GM12878 (cell line): ENCODE measurements around the gene KLK5. TPM values are rescaled to one million over a fixed set of nuclear protein-coding genes. Genes with fewer than 3 reads are reported as not detected.

ENCODE experiments used
- ATAC-seq: fragments of 200-7000 bp; cut with Tn5 transposase; 3 replicates; pipeline ENCODE4 v1.9.1; 2020; ENCODE audit warnings: mild to moderate bottlenecking, moderate library complexity
- BruUV-seq: library from RNA; stranded (reverse); fragments of 400-500 nt; replicated peaks from 2 replicates; lab custom pipeline; 2021; lab: Mats Ljungman, UMichigan
- CTCF ChIA-PET: fragments of 300-600 bp; sonication (Branson Sonifier 250); formaldehyde crosslinking; extraction: SDS; loops from one replicate; lab custom pipeline; 2021; ENCODE audit warnings: inconsistent platforms; lab: Yijun Ruan, JAX
- POLR2A ChIA-PET: fragments of 350-600 bp; formaldehyde crosslinking; extraction: SDS; loops from one replicate; lab custom pipeline; 2021; ENCODE audit warnings: inconsistent platforms; lab: Charles Lee
- RAD21 ChIA-PET: fragments of 300-600 bp; sonication (Branson Sonifier 250); formaldehyde crosslinking; loops from one replicate; lab custom pipeline; 2023; ENCODE audit warnings: antibody characterized with exemption; ENCODE audit not compliant: unreplicated experiment; lab: Charles Lee
- SMC1A ChIA-PET: fragments of 300-600 bp; sonication (Branson Sonifier 250); formaldehyde crosslinking; loops from one replicate; lab custom pipeline; 2023; ENCODE audit not compliant: unreplicated experiment, uncharacterized antibody; lab: Charles Lee
- DNase-seq: peaks from one replicate; pipeline ENCODE4 v3.0.0-alpha.2; 2011; ENCODE audit warnings: low read depth, low spot score
- FAIRE-seq: peaks from 3 replicates; lab custom pipeline; 2011; peaks lifted over from hg19 to GRCh38; lab: Jason Lieb, UNC
- H2AFZ ChIP-seq: 2 replicates; pipeline ENCODE4 v1.6.0; 2011; ENCODE audit warnings: low read depth, low read length, control low read depth; ENCODE audit not compliant: control insufficient read depth
- H3K27ac ChIP-seq: 2 replicates; pipeline ENCODE4 v1.5.1; 2011; ENCODE audit warnings: control low read depth; ENCODE audit not compliant: control insufficient read depth, insufficient read depth
- H3K27me3 ChIP-seq, 2 experiments: replicated peaks in 1 of 2; 2 replicates each; pipeline versions ENCODE4 v1.6.0 to v1.6.1; 2011; ENCODE audit warnings: low read length in 1 of 2; ENCODE audit not compliant: control insufficient read depth in 2 of 2, insufficient read depth in 2 of 2
- H3K36me3 ChIP-seq, 2 experiments: 2 replicates each; pipeline ENCODE4 v1.5.1; 2011; ENCODE audit warnings: low read length in 1 of 2; ENCODE audit not compliant: control insufficient read depth in 2 of 2, insufficient read depth in 2 of 2
- H3K4me1 ChIP-seq: 2 replicates; pipeline ENCODE4 v1.6.1; 2011; ENCODE audit warnings: mild to moderate bottlenecking, low read length, moderate library complexity, mixed read lengths; ENCODE audit not compliant: control insufficient read depth, insufficient read depth
- H3K4me2 ChIP-seq: 2 replicates; pipeline ENCODE4 v1.6.0; 2011; ENCODE audit warnings: control low read depth; ENCODE audit not compliant: control insufficient read depth, insufficient read depth
- H3K4me3 ChIP-seq: fragments of 200-600 bp; sonication (generic); 2 replicates; pipeline ENCODE4 v1.5.1; 2016
- H3K79me2 ChIP-seq: 2 replicates; pipeline ENCODE4 v1.6.0; 2011; ENCODE audit warnings: low read length; ENCODE audit not compliant: control insufficient read depth, insufficient read depth
- H3K9ac ChIP-seq: 2 replicates; pipeline ENCODE4 v1.8.0; 2011; ENCODE audit warnings: low read length, control low read depth, mixed read lengths; ENCODE audit not compliant: control insufficient read depth, insufficient read depth
- H3K9me3 ChIP-seq: replicated peaks from 3 replicates; pipeline ENCODE4 v1.5.1; 2011; ENCODE audit warnings: mild to moderate bottlenecking, low read length; ENCODE audit not compliant: control insufficient read depth, insufficient read depth
- H4K20me1 ChIP-seq: 2 replicates; pipeline ENCODE4 v1.6.0; 2011; ENCODE audit not compliant: control insufficient read depth, insufficient read depth
- CREB1 ChIP-seq: IDR thresholded peaks from 2 replicates; pipeline ENCODE4 v1.6.1; 2012; ENCODE audit warnings: low read depth, mild to moderate bottlenecking, inconsistent platforms
- CREM ChIP-seq: IDR thresholded peaks from 2 replicates; pipeline ENCODE4 v1.6.1; 2014; ENCODE audit warnings: antibody characterized with exemption, low read depth
- IKZF1 ChIP-seq: fragments of 450-650 bp; conservative IDR thresholded peaks from 2 replicates; pipeline ENCODE4 v1.6.1; 2017; ENCODE audit warnings: antibody characterized with exemption, mild to moderate bottlenecking
- KLF5 ChIP-seq: fragments of 450-650 bp; IDR thresholded peaks from 2 replicates; pipeline ENCODE4 v1.6.1; 2014; ENCODE audit warnings: mild to moderate bottlenecking; ENCODE audit not compliant: partially characterized antibody
- PAX8 ChIP-seq: fragments of 450-650 bp; IDR thresholded peaks from 2 replicates; pipeline ENCODE4 v1.6.1; 2017; ENCODE audit warnings: mild to moderate bottlenecking, moderate library complexity
- POLR2A ChIP-seq: IDR thresholded peaks from 2 replicates; pipeline ENCODE4 v1.6.1; 2011; ENCODE audit warnings: low read depth, mild to moderate bottlenecking, low read length
- SMAD1 ChIP-seq: fragments of 450-650 bp; IDR thresholded peaks from 2 replicates; pipeline ENCODE4 v1.6.1; 2018; ENCODE audit warnings: mild to moderate bottlenecking, low read depth; ENCODE audit not compliant: partially characterized antibody
- SMAD5 ChIP-seq: IDR thresholded peaks from 2 replicates; pipeline ENCODE4 v1.6.1; 2016; ENCODE audit warnings: antibody characterized with exemption, low read depth
- SUPT20H ChIP-seq: IDR thresholded peaks from 2 replicates; pipeline ENCODE4 v1.6.1; 2011; ENCODE audit warnings: low read depth, mild to moderate bottlenecking, low read length, moderate library complexity, borderline replicate concordance; ENCODE audit not compliant: control insufficient read depth
- TCF3 ChIP-seq: IDR thresholded peaks from 2 replicates; pipeline ENCODE4 v1.6.1; 2012; ENCODE audit warnings: low read depth, mild to moderate bottlenecking, low read length, borderline replicate concordance; ENCODE audit not compliant: insufficient read depth
- ZNF384 ChIP-seq: IDR thresholded peaks from 2 replicates; pipeline ENCODE4 v1.6.1; 2012; ENCODE audit warnings: low read depth, mild to moderate bottlenecking, low read length, improper control_type of control experiment, borderline replicate concordance
- WGBS: methylation state at CpG from one replicate; pipeline ENCODE4 v1.1.6; 2016; ENCODE audit warnings: low lambda C conversion rate; ENCODE audit not compliant: insufficient replicate concordance, insufficient coverage; ENCODE audit errors: missing lambda C conversion rate; 5-methylcytosine and 5-hydroxymethylcytosine counted together
- in situ Hi-C: fragments of 300-500 bp; cut with MboI; formaldehyde crosslinking; loops from 9 replicates; pipeline ENCODE4 v1.14.3; 2018; ENCODE audit warnings: mixed read lengths
- intact Hi-C: fragments of 100-400 bp; cut with micrococcal nuclease; formaldehyde crosslinking; loops from one replicate; pipeline ENCODE4 v1.14.2; 2022; ENCODE audit not compliant: unreplicated experiment
- polyA plus RNA-seq, 11 experiments: library from polyadenylated mRNA; depleted of rRNA in 4 of 11; unstranded in 6 of 11; stranded (reverse) in 5 of 11; fragments of >200 nt; fragmentation: Nextera tagmentation in 4 of 11; fragmentation: Illumina TruSeq in 1 of 11; extraction: Ambion mirVana in 4 of 11; extraction: Trizol in 1 of 11; gene quantifications; 1 replicate in 1 of 11; 2 replicates in 10 of 11; pipeline versions ENCODE4 v1.2.1 to v1.2.3, GENCODE V29; 2011 to 2016; ENCODE audit warnings: inconsistent platforms in 2 of 11, missing spikeins in 2 of 11, low read depth in 1 of 11
- total RNA-seq, 4 experiments: library from RNA; depleted of rRNA in 3 of 4; stranded (reverse); fragments of >200 nt in 3 of 4; fragmentation: Illumina TruSeq in 1 of 4; extraction: Trizol in 1 of 4; gene quantifications; 2 replicates each; pipeline versions ENCODE4 v1.2.1 to v1.2.3, GENCODE V29; 2013 to 2021

The KLK5 gene
- total and polyA plus RNA-seq, 10 of the 15 experiments (the other 5 are each of a cell fraction or from before 2014, with no cell fraction given), result 0.16 TPM; not detected in 9

GRCh38 chr19:50983625-50984292 lies 30.9 kb upstream of the KLK5 start, which contains the start of gene KLK7 (continued):
- TF ChIP-seq PAX8 (no peak), IKZF1 (no peak)

GRCh38 chr19:50982186-50982585 lies 29.3 kb upstream of the KLK5 start:
- ChIA-PET CTCF (no interaction called here), POLR2A (no interaction called here), RAD21 (no interaction called here), SMC1A (no interaction called here)
- Histone ChIP-seq H3K9me3 (no peaks in the 10 kb centered on the region), H4K20me1 (no peaks in the 10 kb centered on the region; the same call in 1 of the 2 replicates), H3K79me2 (no peaks in the 10 kb centered on the region), H3K4me1 (no peaks in the 10 kb centered on the region), H3K27me3 (no peaks in the 10 kb centered on the region), H3K4me3 (no peak overlapping the region), H3K9ac (no peak overlapping the region), H3K36me3 (no peaks in the 10 kb centered on the region), H3K4me2 (no peak overlapping the region), H2AFZ (no peak overlapping the region), H3K27ac (no peak overlapping the region)
- intact Hi-C loops, result no loop called here
- DNase-seq, result no peak
- no peak for ATAC-seq
- in situ Hi-C loops, result no loop called here
- 28% methylated on average over 4 of the region's 4 CpGs for WGBS
- TF ChIP-seq SUPT20H, result no peak
- TF ChIP-seq ZNF384, result no peak
- no peak for TF ChIP-seq CREM
- TF ChIP-seq TCF3, result no peak
- TF ChIP-seq CREB1, result no peak
- TF ChIP-seq KLF5, result no peak
- no peak for TF ChIP-seq POLR2A
- TF ChIP-seq SMAD1, result no peak
- TF ChIP-seq SMAD5, result no peak
- BruUV-seq, result no TSS peak
- FAIRE-seq, result no peak
